Neuron (in vitro differentiated cells): ENCODE results near the gene HSD17B13.
A peak's percentile ranks its signal among the peaks of the same experiment; 100 is the strongest.
"Not testable (repeated sequence)": the region's sequence is repeated elsewhere in the genome, so short reads cannot be mapped to it uniquely, and the experiment has no call there.

ENCODE experiments used
- H2AFZ ChIP-seq: one replicate; pipeline ENCODE4 v1.6.1; 2013; ENCODE audit warnings: low read depth, mild to moderate bottlenecking, inconsistent platforms, low read length, moderate library complexity
- H3K27me3 ChIP-seq: one replicate; pipeline ENCODE4 v1.6.1; 2013; ENCODE audit warnings: low read length; ENCODE audit not compliant: insufficient read depth
- H3K36me3 ChIP-seq: one replicate; pipeline ENCODE4 v1.6.1; 2013; ENCODE audit warnings: low read length; ENCODE audit not compliant: insufficient read depth
- H3K4me1 ChIP-seq: one replicate; pipeline ENCODE4 v1.6.1; 2013; ENCODE audit warnings: low read length; ENCODE audit not compliant: insufficient read depth
- H3K4me3 ChIP-seq: 2 replicates; pipeline ENCODE4 v1.5.1; 2013; ENCODE audit warnings: mild to moderate bottlenecking, low read length, moderate library complexity
- H3K9me3 ChIP-seq: one replicate; pipeline ENCODE4 v1.6.1; 2013; ENCODE audit warnings: low read length

Gene HSD17B13

DNA sequence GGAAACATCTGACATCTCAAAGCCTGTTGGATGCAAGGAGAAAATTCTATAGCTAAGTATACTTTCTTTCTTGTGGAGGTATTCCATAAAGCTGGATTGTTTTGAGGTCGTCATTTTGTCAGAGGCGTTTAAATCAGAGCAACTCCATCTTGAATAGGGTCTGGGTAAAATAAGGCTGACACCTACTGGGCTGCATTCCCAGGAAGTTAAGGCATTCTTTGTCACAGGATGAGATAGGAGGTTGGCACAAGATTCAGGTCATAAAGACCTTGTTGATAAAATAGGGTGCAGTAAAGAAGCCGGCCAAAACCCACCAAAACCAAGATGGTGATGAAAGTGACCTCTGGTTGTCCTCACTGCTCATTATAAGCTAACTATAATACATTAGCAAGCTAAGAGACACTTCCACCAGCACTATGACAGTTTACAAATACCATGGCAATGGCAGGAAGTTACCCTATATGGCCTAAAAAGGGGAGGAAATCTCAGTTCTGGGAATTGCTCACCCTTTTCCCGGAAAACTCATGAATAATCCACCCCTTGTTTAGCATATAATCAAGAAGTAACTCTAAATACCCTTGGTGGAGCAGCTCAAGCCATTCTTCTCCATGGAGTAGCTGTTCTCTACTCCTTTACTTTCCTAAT is 11.9 kb downstream of the HSD17B13 start:
- H3K4me1 ChIP-seq: peaks cover 7% of the 10 kb centered on the region
- H3K27me3 ChIP-seq: no peaks in the 10 kb centered on the region
- H3K4me3 ChIP-seq: no peak overlapping the region
- no peaks in the 10 kb centered on the region for H3K36me3 ChIP-seq
- H2AFZ ChIP-seq: peak overlapping the region; percentile 79
- H3K9me3 ChIP-seq: no peaks in the 10 kb centered on the region

DNA sequence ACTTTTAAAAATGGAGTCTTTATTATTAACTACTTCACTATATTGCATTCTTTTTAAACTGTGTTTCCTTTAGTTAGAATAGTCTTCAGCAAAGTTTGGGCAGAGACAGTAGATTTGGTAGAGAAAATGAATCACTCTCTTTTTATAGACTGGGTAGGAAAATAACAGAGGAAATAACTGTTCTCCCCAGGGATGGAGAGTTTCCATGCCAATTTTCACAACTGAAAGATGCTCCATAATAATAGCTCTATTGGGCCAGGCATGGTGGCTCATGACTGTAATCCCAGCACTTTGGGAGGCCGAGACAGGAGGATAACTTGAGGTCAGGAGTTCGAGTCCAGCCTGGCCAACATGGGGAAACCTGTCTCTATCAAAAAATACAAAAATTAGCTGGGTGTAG is 13.1 kb downstream of the HSD17B13 start:
- Histone ChIP-seq H3K9me3 (no peaks in the 10 kb centered on the region), H3K27me3 (no peaks in the 10 kb centered on the region), H3K4me3 (no peak overlapping the region), H3K4me1 (peaks cover 12% of the 10 kb centered on the region), H2AFZ (no peak overlapping the region), H3K36me3 (no peaks in the 10 kb centered on the region)

DNA sequence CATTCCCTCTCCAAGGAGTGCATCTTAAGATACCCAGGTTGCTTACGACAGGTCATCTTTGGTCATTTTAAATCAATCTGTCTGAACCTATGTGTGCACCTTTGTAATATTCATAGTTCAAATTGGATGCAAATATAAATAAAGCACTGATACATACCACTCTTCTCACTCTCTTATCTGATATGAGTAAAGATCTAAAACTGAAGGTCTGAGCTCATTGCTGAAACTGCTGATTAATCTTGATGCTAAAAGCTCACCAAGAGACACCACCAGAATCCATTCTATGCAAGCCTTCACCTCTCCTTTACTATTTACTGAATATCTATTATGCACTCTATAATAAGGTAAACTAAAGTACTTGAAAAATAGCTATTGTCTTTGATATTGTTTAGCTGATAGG is 16.6 kb downstream of the HSD17B13 start:
- peaks cover 13% of the 10 kb centered on the region for H3K4me1 ChIP-seq
- H3K9me3 ChIP-seq: no peaks in the 10 kb centered on the region
- H3K36me3 ChIP-seq: no peaks in the 10 kb centered on the region
- H3K4me3 ChIP-seq: no peak overlapping the region
- no peaks in the 10 kb centered on the region for H3K27me3 ChIP-seq
- H2AFZ ChIP-seq: no peak overlapping the region

DNA sequence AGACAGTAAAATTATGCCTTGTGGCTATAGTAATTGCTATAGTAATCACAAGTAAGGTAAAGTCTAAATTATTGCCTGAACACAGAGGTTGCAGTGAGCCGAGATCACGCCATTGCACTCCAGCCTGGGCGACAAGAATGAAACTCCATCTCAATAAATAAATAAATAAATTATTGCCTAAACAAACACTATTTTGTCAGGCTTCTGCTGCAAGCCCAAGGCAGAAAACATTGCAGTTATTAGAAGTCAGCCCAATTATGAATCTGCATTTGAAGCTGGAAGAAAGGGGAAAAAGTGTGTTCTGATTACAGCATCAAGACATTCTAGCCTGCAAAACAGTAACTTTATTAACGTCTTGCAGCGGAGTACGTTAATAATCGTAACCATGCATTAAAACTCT is 17.1 kb downstream of the HSD17B13 start:
- Histone ChIP-seq H3K36me3 (no peaks in the 10 kb centered on the region), H3K27me3 (no peaks in the 10 kb centered on the region), H2AFZ (no peak overlapping the region), H3K4me3 (no peak overlapping the region), H3K9me3 (no peaks in the 10 kb centered on the region), H3K4me1 (peaks cover 8% of the 10 kb centered on the region)

DNA sequence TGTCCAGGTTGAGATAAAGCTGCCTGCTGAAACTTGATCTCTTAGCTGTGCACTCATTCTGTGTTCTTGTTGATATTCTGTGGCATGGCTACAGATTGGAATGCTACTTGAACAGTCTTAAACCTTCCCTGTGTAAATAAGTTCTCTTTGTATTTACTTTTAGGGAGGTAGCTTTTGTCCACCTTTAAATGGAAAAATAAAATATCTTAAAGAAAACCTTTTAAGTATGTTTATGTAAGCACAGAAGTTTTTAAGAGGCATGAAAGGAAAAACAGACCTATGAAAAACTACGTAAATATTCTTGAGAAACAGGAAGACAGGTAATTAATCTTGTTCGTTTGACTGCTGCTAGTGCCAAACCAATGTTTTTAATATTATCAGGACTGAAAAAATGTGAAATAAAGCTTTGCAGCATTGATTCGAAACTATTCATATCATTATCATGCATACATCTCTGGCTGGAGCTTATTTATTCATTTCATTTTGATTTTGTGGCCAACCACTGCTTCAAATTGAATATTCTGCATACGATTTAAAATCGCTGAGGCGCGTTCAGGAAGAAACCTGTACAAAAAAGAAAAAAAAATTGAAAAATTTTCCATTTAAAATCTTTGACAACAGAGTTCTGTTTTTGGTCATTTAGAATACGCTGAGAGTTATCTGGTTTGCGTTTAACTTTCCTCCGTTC is 17.8 kb downstream of the HSD17B13 start:
- Histone ChIP-seq H3K27me3 (no peaks in the 10 kb centered on the region), H3K36me3 (no peaks in the 10 kb centered on the region), H3K4me3 (no peak overlapping the region), H3K9me3 (no peaks in the 10 kb centered on the region), H3K4me1 (peaks cover 9% of the 10 kb centered on the region), H2AFZ (no peak overlapping the region)

DNA sequence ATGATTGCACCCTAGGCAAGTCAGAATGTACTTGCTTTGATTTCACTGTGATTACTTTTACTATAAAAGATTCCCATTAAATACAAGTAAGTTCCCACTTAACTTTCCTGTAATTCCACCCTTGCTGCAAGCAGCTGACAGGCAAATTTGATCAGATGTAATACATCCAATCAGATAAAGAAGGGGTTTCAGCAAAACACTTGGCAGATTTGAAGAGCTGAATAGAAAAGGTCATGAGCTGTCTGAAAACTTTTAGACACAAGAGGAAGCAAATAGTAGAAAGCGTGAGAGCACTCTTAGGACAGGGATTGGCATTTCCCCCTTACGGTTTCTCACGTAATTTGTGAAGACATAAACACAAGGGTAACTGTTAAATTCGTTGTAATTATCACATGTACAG is 22.8 kb downstream of the HSD17B13 start:
- Histone ChIP-seq H3K4me1 (peaks cover 6% of the 10 kb centered on the region), H3K9me3 (no peaks in the 10 kb centered on the region), H3K36me3 (no peaks in the 10 kb centered on the region), H3K27me3 (no peaks in the 10 kb centered on the region), H3K4me3 (no peak overlapping the region), H2AFZ (peak overlapping the region; percentile 5)

DNA sequence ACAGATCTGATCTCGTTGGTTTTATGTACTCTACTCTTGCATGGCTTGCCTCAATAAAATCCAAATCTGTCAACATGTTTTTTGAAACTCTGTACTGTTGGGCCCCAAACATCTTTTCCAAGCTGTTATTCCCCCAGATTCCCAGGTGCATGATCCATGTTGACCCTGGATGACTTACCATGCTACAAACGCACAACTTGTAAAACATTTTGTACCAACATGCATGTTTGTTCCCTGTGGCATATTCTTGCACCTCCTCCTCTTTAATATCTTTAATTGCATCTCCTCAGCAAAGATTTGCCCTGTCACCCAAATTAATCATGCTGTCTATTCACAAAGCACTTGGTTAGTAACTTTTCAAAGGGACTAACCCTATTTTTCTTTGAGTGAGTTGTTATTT is 24.3 kb downstream of the HSD17B13 start:
- Histone ChIP-seq H3K27me3 (no peaks in the 10 kb centered on the region), H3K4me3 (no peak overlapping the region), H3K9me3 (no peaks in the 10 kb centered on the region), H3K36me3 (no peaks in the 10 kb centered on the region), H3K4me1 (peaks cover 3% of the 10 kb centered on the region), H2AFZ (no peak overlapping the region)

DNA sequence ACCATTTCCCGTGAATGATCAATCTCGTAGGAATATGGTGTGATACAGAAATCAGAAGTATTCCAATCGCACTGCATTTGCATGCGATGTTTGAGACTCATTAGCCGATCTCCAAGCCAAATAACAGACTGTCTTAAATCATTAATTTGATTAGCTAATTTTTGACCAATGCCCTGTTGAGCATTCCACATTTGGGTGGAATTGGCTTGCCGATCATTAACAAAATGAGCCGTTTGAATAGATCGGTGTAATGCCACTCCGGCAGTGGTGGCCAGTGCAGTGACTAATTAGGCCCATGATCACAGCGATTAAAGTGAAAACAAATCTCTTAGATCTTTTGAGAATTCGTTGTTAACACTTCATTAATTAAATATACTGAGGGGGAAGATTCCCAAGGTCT is 27.8 kb downstream of the HSD17B13 start:
- H3K9me3 ChIP-seq, H3K36me3 ChIP-seq, H3K4me1 ChIP-seq, H2AFZ ChIP-seq, H3K4me3 ChIP-seq, H3K27me3 ChIP-seq: not testable (repeated sequence)

DNA sequence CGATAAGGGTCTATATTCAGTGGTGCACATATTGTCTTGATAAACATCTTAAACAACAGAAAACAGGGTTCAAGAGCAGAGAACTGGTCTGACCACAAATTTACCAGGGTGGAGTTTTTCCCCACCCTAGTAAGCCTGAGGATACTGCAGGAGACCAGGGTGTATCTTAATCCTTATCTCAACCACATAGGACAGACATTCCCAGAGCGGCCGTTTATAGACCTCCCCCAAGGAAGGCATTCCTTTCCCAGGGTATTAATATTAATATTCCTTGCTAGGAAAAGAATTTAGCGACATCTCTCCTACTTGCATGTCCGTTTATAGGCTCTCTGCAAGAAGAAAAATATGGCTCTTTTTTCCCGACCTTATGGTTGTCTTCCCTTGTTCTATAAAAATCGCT is 28.8 kb downstream of the HSD17B13 start:
- not testable (repeated sequence) for H3K27me3 ChIP-seq, H3K4me1 ChIP-seq, H3K9me3 ChIP-seq, H3K4me3 ChIP-seq, H2AFZ ChIP-seq, H3K36me3 ChIP-seq

DNA sequence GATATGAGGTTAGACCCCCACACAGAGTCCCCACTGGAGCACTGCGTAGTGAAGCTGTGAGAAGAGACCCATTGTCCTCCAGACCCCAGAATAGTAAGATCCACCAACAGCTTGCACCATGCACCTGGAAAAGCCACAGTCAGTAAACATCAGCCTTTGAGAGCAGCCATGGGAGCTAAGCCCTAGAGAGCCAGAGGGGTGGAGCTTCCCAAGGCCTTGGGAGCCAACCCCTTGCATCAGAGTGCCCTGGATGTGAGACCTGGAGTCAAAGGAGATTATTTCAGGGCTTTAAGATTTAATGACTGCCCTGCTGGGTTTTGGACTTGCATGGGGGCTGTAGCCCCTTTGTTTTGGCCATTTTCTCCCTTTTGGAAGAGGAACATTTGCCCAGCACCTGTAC is 35.7 kb downstream of the HSD17B13 start:
- Histone ChIP-seq H3K4me3 (no peak overlapping the region), H2AFZ (no peak overlapping the region), H3K27me3 (no peaks in the 10 kb centered on the region), H3K36me3 (no peaks in the 10 kb centered on the region), H3K9me3 (peaks cover 7% of the 10 kb centered on the region), H3K4me1 (no peaks in the 10 kb centered on the region)

DNA sequence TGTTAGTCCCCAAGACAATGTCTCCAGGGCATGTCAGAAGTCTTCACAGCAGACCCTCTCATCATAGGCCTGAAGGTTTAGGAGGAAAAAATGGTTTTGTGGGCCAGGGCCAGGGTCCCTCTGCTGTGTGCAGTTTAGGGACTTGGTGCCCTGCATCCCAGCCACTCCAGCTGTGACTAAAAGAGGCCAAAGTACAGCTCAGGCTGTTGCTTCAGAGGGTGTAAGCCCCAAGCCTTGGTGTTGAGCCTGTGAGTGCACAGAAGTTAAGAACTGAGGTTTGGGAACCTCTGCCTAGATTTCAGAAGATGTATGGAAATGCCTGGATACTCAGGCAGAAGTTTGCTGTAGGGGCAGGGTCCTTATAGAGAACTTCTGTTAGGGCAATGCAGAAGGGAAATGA is 38.4 kb downstream of the HSD17B13 start:
- not testable (repeated sequence) for H3K4me1 ChIP-seq, H3K27me3 ChIP-seq, H3K9me3 ChIP-seq, H3K36me3 ChIP-seq, H2AFZ ChIP-seq, H3K4me3 ChIP-seq

DNA sequence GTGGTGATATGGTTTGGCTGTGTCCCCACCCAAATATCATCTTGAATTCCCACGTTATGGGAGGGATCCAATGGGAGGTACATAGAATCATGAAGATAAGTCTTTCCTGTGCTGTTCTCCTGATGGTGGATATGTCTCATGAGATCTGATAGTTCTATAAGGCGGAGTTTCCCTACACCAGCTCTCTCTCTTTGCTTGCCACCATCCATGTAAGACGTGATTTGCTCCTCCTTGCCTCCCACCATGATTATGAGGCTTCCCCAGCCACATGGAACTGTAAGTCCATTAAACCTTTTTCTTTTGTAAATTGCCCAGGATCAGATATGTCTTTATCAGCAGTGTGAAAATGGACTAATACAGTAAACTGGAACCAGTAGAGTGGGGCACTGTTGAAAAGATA is 39.5 kb downstream of the HSD17B13 start:
- Histone ChIP-seq H3K27me3 (no peaks in the 10 kb centered on the region), H3K4me1 (no peaks in the 10 kb centered on the region), H3K9me3 (peaks cover 7% of the 10 kb centered on the region), H3K36me3 (no peaks in the 10 kb centered on the region), H2AFZ (no peak overlapping the region), H3K4me3 (no peak overlapping the region)

DNA sequence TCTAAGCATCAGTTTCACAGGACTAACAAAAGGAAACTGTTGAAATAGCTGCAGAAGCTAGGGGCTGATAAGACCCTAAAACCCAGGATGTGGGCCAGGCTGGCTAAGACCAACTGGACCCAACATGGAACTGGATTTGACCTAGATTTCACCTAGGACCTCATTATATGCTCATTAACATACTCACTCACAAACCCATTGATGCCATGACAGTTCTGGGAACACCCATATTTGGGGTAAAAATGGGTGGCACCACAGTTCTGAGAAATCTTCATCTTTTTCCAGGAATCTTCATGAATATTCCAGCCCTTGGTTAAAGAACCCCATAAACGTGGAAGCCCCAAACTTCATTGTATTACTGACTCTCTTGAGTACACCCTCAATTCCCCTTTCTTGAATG is 41.1 kb downstream of the HSD17B13 start:
- Histone ChIP-seq H3K4me3 (no peak overlapping the region), H3K9me3 (peaks cover 4% of the 10 kb centered on the region), H3K36me3 (no peaks in the 10 kb centered on the region), H3K27me3 (no peaks in the 10 kb centered on the region), H2AFZ (no peak overlapping the region), H3K4me1 (no peaks in the 10 kb centered on the region)

DNA sequence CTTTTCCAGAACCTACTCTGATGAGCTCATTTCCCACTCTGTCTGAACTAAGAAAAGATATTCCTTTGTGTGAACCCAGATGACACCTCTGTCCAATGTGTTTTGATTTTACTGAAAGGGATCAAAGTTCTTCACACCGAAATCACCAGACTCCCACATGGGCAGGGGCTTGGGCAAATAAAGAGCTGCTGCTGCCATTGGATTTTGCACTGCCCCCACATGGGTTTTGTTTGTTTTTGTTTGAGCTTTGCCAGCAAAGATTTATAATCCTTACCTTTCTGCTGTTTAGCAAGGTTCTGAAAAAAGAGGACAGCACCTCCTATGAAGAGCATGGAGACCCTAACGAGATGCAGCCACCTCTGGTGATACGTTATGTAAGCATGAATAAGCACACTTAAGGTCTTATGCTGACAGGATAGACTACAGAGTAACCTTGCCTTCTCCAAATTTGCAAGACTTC is 44.3 kb downstream of the HSD17B13 start:
- Histone ChIP-seq H3K9me3 (no peaks in the 10 kb centered on the region), H3K36me3 (no peaks in the 10 kb centered on the region), H3K27me3 (no peaks in the 10 kb centered on the region), H3K4me3 (no peak overlapping the region), H2AFZ (no peak overlapping the region), H3K4me1 (no peaks in the 10 kb centered on the region)
